Mesenchymal stem cell (in vitro differentiated cells and primary cell): ENCODE measurements around the gene LGALS3.

ENCODE experiments used
- DNase-seq: peaks from one replicate; pipeline ENCODE4 v3.0.0-alpha.2; 2013
- H2AFZ ChIP-seq: one replicate; pipeline ENCODE4 v1.6.1; 2013; ENCODE audit warnings: low read depth, mild to moderate bottlenecking, control low read depth, inconsistent platforms, low read length, moderate library complexity
- H2AK5ac ChIP-seq: 2 replicates; pipeline ENCODE4 v1.6.1; 2013; ENCODE audit warnings: low read length, moderate library complexity, mild to moderate bottlenecking, inconsistent platforms; ENCODE audit not compliant: severe bottlenecking
- H2BK120ac ChIP-seq: one replicate; pipeline ENCODE4 v1.6.1; 2013; ENCODE audit warnings: low read depth, mild to moderate bottlenecking, inconsistent platforms, low read length, moderate library complexity
- H2BK12ac ChIP-seq, 2 experiments: one replicate each; pipeline ENCODE4 v1.6.1; 2013; ENCODE audit warnings: inconsistent platforms in 2 of 2, low read length in 2 of 2, mild to moderate bottlenecking in 2 of 2, moderate library complexity in 2 of 2, control low read depth in 1 of 2
- H2BK15ac ChIP-seq: one replicate; pipeline ENCODE4 v1.6.1; 2013; ENCODE audit warnings: mild to moderate bottlenecking, low read depth, inconsistent platforms; ENCODE audit not compliant: poor library complexity, severe bottlenecking
- H2BK5ac ChIP-seq: 2 replicates; pipeline ENCODE4 v1.6.1; 2013; ENCODE audit warnings: low read depth, mild to moderate bottlenecking, low read length, control low read depth, inconsistent platforms; ENCODE audit not compliant: poor library complexity, severe bottlenecking
- H3K14ac ChIP-seq, 2 experiments: one replicate each; pipeline ENCODE4 v1.6.1; 2013; ENCODE audit warnings: inconsistent platforms in 2 of 2, low read length in 2 of 2, control low read depth in 1 of 2, mild to moderate bottlenecking in 1 of 2, moderate library complexity in 1 of 2
- H3K18ac ChIP-seq, 2 experiments: one replicate each; pipeline ENCODE4 v1.6.1; 2013; ENCODE audit warnings: inconsistent platforms in 2 of 2, low read length in 2 of 2, control low read depth in 1 of 2, low read depth in 1 of 2, mild to moderate bottlenecking in 1 of 2
- H3K23ac ChIP-seq, 2 experiments: one replicate each; pipeline ENCODE4 v1.6.1; 2013; ENCODE audit warnings: inconsistent platforms in 2 of 2, low read length in 2 of 2, mild to moderate bottlenecking in 2 of 2, moderate library complexity in 2 of 2, control low read depth in 1 of 2
- H3K27ac ChIP-seq: 2 replicates; pipeline ENCODE4 v1.5.1; 2013; ENCODE audit warnings: mild to moderate bottlenecking, moderate library complexity, low read length, control low read depth, inconsistent platforms; ENCODE audit not compliant: poor library complexity, severe bottlenecking
- H3K27me3 ChIP-seq, 2 experiments: 2 replicates each; pipeline versions ENCODE4 v1.6.1 to v1.7.0; 2013; ENCODE audit warnings: low read length in 2 of 2, mild to moderate bottlenecking in 2 of 2, moderate library complexity in 2 of 2, control low read depth in 1 of 2, inconsistent platforms in 1 of 2; ENCODE audit not compliant: control insufficient read depth in 1 of 2, insufficient read depth in 1 of 2
- H3K36me3 ChIP-seq, 2 experiments: 2 replicates each; pipeline versions ENCODE4 v1.6.1 to v1.7.0; 2013; ENCODE audit warnings: low read length in 2 of 2, control low read depth in 1 of 2, inconsistent platforms in 1 of 2, low read depth in 1 of 2, mild to moderate bottlenecking in 1 of 2; ENCODE audit not compliant: insufficient read depth in 2 of 2, control insufficient read depth in 1 of 2
- H3K4ac ChIP-seq, 2 experiments: one replicate each; pipeline ENCODE4 v1.6.1; 2013; ENCODE audit warnings: inconsistent platforms in 2 of 2, low read length in 2 of 2, mild to moderate bottlenecking in 2 of 2, moderate library complexity in 2 of 2, control low read depth in 1 of 2, low read depth in 1 of 2
- H3K4me1 ChIP-seq: 2 replicates; pipeline ENCODE4 v1.6.1; 2013; ENCODE audit warnings: low read depth, low read length, control low read depth; ENCODE audit not compliant: control insufficient read depth, insufficient read depth
- H3K4me2 ChIP-seq: 2 replicates; pipeline ENCODE4 v1.6.1; 2013; ENCODE audit warnings: low read length, mild to moderate bottlenecking, inconsistent platforms; ENCODE audit not compliant: poor library complexity, severe bottlenecking
- H3K4me3 ChIP-seq, 2 experiments: 2 replicates each; pipeline versions ENCODE4 v1.5.1 to v1.7.0; 2013; ENCODE audit warnings: low read length in 2 of 2, mild to moderate bottlenecking in 2 of 2, control low read depth in 1 of 2, low read depth in 1 of 2; ENCODE audit not compliant: insufficient read depth in 1 of 2
- H3K79me1 ChIP-seq: replicated peaks from 2 replicates; pipeline ENCODE4 v1.6.1; 2013; ENCODE audit warnings: mild to moderate bottlenecking, control low read depth, low read length, inconsistent platforms; ENCODE audit not compliant: poor library complexity, severe bottlenecking
- H3K9ac ChIP-seq: 2 replicates; pipeline ENCODE4 v1.7.0; 2013; ENCODE audit warnings: mild to moderate bottlenecking, low read length, moderate library complexity
- H3K9me3 ChIP-seq: 2 replicates; pipeline ENCODE4 v1.7.0; 2013; ENCODE audit warnings: mild to moderate bottlenecking, low read length; ENCODE audit not compliant: control insufficient read depth
- H4K8ac ChIP-seq: one replicate; pipeline ENCODE4 v1.6.1; 2013; ENCODE audit warnings: inconsistent platforms, mild to moderate bottlenecking, low read length, moderate library complexity
- H4K91ac ChIP-seq: one replicate; pipeline ENCODE4 v1.6.1; 2013; ENCODE audit warnings: mild to moderate bottlenecking, low read length, inconsistent platforms
- WGBS: methylation state at CpG from one replicate; pipeline ENCODE4 v1.1.7; 2013; ENCODE audit warnings: mixed read lengths; 5-methylcytosine and 5-hydroxymethylcytosine counted together

LGALS3 gene

GRCh38 chr14:55097881-55098560, 31.0 kb upstream of the LGALS3 start:
- no peak for DNase-seq
- no peaks in the 10 kb centered on the region for H3K27me3 ChIP-seq
- no peak overlapping the region for H2AK5ac ChIP-seq
- H2BK5ac ChIP-seq: no peak overlapping the region
- H3K4me1 ChIP-seq: peaks cover 6% of the 10 kb centered on the region
- no peak overlapping the region for H2BK12ac ChIP-seq
- H3K4ac ChIP-seq: no peak overlapping the region
- no peak overlapping the region for H3K4me3 ChIP-seq
- H3K9ac ChIP-seq: no peak overlapping the region
- H3K79me1 ChIP-seq: no peaks in the 10 kb centered on the region
- H3K36me3 ChIP-seq: no peaks in the 10 kb centered on the region
- no peaks in the 10 kb centered on the region for H3K9me3 ChIP-seq
- no peak overlapping the region for H3K23ac ChIP-seq
- no peak overlapping the region for H3K27ac ChIP-seq
- H4K8ac ChIP-seq: no peak overlapping the region
- H2BK15ac ChIP-seq: no peak overlapping the region
- H3K18ac ChIP-seq: no peak overlapping the region
- 99% methylated on average over 5 of the region's 5 CpGs for WGBS
- no peak overlapping the region for H4K91ac ChIP-seq
- H3K14ac ChIP-seq: no peak overlapping the region
- no peak overlapping the region for H2BK120ac ChIP-seq
- H2AFZ ChIP-seq: no peak overlapping the region
- H3K4me2 ChIP-seq: no peak overlapping the region

GRCh38 chr14:55098561-55098898, 30.5 kb upstream of the LGALS3 start:
- no peak overlapping the region for H2BK5ac ChIP-seq
- WGBS: no CpG with 5 or more reads among the region's 1 CpG
- H2BK120ac ChIP-seq: no peak overlapping the region

GRCh38 chr14:55099756-55100155, 29.3 kb upstream of the LGALS3 start:
- Histone ChIP-seq H4K8ac (no peak overlapping the region), H2BK12ac (no peak overlapping the region), H2BK15ac (no peak overlapping the region), H3K4me2 (no peak overlapping the region), H3K27ac (no peak overlapping the region), H3K4me1 (peaks cover 13% of the 10 kb centered on the region), H3K4ac (no peak overlapping the region), H3K4me3 (no peak overlapping the region), H3K36me3 (no peaks in the 10 kb centered on the region), H3K79me1 (no peaks in the 10 kb centered on the region), H4K91ac (no peak overlapping the region), H3K14ac (no peak overlapping the region), H3K18ac (no peak overlapping the region), H3K9me3 (peaks cover 6% of the 10 kb centered on the region), H2BK5ac (no peak overlapping the region), H2AFZ (no peak overlapping the region), H3K23ac (no peak overlapping the region), H3K9ac (peak overlapping the region; percentile 58), H2BK120ac (peak overlapping the region; percentile 29), H2AK5ac (peak overlapping the region; percentile 65), H3K27me3 (no peaks in the 10 kb centered on the region)
- WGBS: 100% methylated on average over 1 of the region's 2 CpGs
- peak; percentile 47 for DNase-seq

More at GRCh38 chr14:55098561-55098898, 30.5 kb upstream of the LGALS3 start:
- no peak overlapping the region for H2AK5ac ChIP-seq
- H4K8ac ChIP-seq: no peak overlapping the region
- no peak overlapping the region for H3K18ac ChIP-seq
- no peak for DNase-seq
- H2AFZ ChIP-seq: no peak overlapping the region
- no peaks in the 10 kb centered on the region for H3K79me1 ChIP-seq
- H3K9ac ChIP-seq: no peak overlapping the region
- no peak overlapping the region for H3K4me2 ChIP-seq
- no peak overlapping the region for H3K4ac ChIP-seq
- no peak overlapping the region for H4K91ac ChIP-seq
- no peak overlapping the region for H3K27ac ChIP-seq
- H3K36me3 ChIP-seq: no peaks in the 10 kb centered on the region
- peaks cover 10% of the 10 kb centered on the region for H3K4me1 ChIP-seq
- H3K27me3 ChIP-seq: no peaks in the 10 kb centered on the region
- H2BK15ac ChIP-seq: no peak overlapping the region
- H2BK12ac ChIP-seq: no peak overlapping the region
- no peak overlapping the region for H3K4me3 ChIP-seq
- no peak overlapping the region for H3K23ac ChIP-seq
- H3K9me3 ChIP-seq: no peaks in the 10 kb centered on the region
- H3K14ac ChIP-seq: no peak overlapping the region

GRCh38 chr14:55101698-55102097, 27.4 kb upstream of the LGALS3 start:
- Histone ChIP-seq H3K36me3 (no peaks in the 10 kb centered on the region), H3K4me1 (peaks cover 13% of the 10 kb centered on the region), H3K4ac (peak overlapping the region in 1 of 2 experiments; percentile 54), H2AK5ac (no peak overlapping the region), H2BK120ac (no peak overlapping the region), H3K9ac (peak overlapping the region; percentile 93), H3K4me2 (no peak overlapping the region), H3K18ac (peak overlapping the region in 1 of 2 experiments; percentile 96), H3K4me3 (no peak overlapping the region), H2AFZ (no peak overlapping the region), H2BK15ac (no peak overlapping the region), H2BK5ac (no peak overlapping the region), H3K14ac (no peak overlapping the region), H2BK12ac (peak overlapping the region in 1 of 2 experiments; percentile 98), H3K27ac (peak overlapping the region; percentile 99), H4K91ac (peak overlapping the region; percentile 22), H3K27me3 (no peaks in the 10 kb centered on the region), H4K8ac (no peak overlapping the region), H3K79me1 (no peaks in the 10 kb centered on the region), H3K9me3 (peaks cover 6% of the 10 kb centered on the region), H3K23ac (peak overlapping the region in 1 of 2 experiments; percentile 70)
- WGBS: 96% methylated on average over 5 of the region's 5 CpGs
- DNase-seq: no peak
